ENCODE measurements around the gene SLC35E3. TPM values are rescaled to one million over a fixed set of nuclear protein-coding genes. Genes with fewer than 3 reads are reported as not detected.

The SLC35E3 gene
- total RNA-seq, 2 donors from 2014 or later = 0.95 to 14.1 TPM

GRCh38 chr12:68750506-68750905 lies 4.5 kb downstream of the SLC35E3 start:
- H3K4me3 ChIP-seq = no peak overlapping the region
- no peak for ATAC-seq (ENCODE audit: insufficient number of reproducible peaks, low FRiP score, low read depth)
- no peak for DNase-seq (ENCODE audit: low spot score)
- no peak for TF ChIP-seq CTCF (IDR thresholded peaks at IDR 0.05)
- H3K9me3 ChIP-seq = no peaks in the 10 kb centered on the region
- no peaks in the 10 kb centered on the region for H3K27me3 ChIP-seq (replicated peaks; ENCODE audit: insufficient read depth)
- peaks cover 9% of the 10 kb centered on the region for H3K36me3 ChIP-seq
- H3K27ac ChIP-seq = no peak overlapping the region
- H3K4me1 ChIP-seq (ENCODE audit: control insufficient read depth in 1 of 2, low read depth in 2 of 2) = peaks cover 0 to 14% of the 10 kb centered on the region in 2 donors

GRCh38 chr12:68755536-68756243 lies 9.7 kb downstream of the SLC35E3 start:
- no peaks in the 10 kb centered on the region for H3K9me3 ChIP-seq
- ATAC-seq (ENCODE audit: insufficient number of reproducible peaks, low FRiP score, low read depth) (no peak), DNase-seq (ENCODE audit: low spot score) (no peak)
- no peaks in the 10 kb centered on the region for H3K4me1 ChIP-seq (ENCODE audit: control insufficient read depth in 1 of 2, low read depth in 2 of 2)
- no peak for TF ChIP-seq CTCF (IDR thresholded peaks at IDR 0.05)
- no peak overlapping the region for H3K4me3 ChIP-seq
- peaks cover 12% of the 10 kb centered on the region for H3K36me3 ChIP-seq
- no peaks in the 10 kb centered on the region for H3K27me3 ChIP-seq (replicated peaks; ENCODE audit: insufficient read depth)
- H3K27ac ChIP-seq = no peak overlapping the region

GRCh38 chr12:68759852-68760251 lies 13.9 kb downstream of the SLC35E3 start:
- H3K36me3 ChIP-seq = peaks cover 22% of the 10 kb centered on the region
- no peak for DNase-seq (ENCODE audit: low spot score)

GRCh38 chr12:68760806-68761441 lies 14.9 kb downstream of the SLC35E3 start:
- Histone ChIP-seq H3K27me3 (replicated peaks; ENCODE audit: insufficient read depth) (no peaks in the 10 kb centered on the region), H3K27ac (no peak overlapping the region), H3K4me3 (no peak overlapping the region), H3K4me1 (ENCODE audit: control insufficient read depth in 1 of 2, low read depth in 2 of 2) (no peaks in the 10 kb centered on the region), H3K9me3 (no peaks in the 10 kb centered on the region), H3K36me3 (peaks cover 19% of the 10 kb centered on the region)
- TF ChIP-seq CTCF (IDR thresholded peaks at IDR 0.05) = no peak
- ATAC-seq (ENCODE audit: insufficient number of reproducible peaks, low FRiP score, low read depth) (no peak), DNase-seq (ENCODE audit: low spot score) (no peak)

More at GRCh38 chr12:68759852-68760251, 13.9 kb downstream of the SLC35E3 start:
- Histone ChIP-seq H3K9me3 (no peaks in the 10 kb centered on the region), H3K27ac (no peak overlapping the region), H3K4me1 (ENCODE audit: control insufficient read depth in 1 of 2, low read depth in 2 of 2) (no peaks in the 10 kb centered on the region), H3K27me3 (replicated peaks; ENCODE audit: insufficient read depth) (no peaks in the 10 kb centered on the region), H3K4me3 (no peak overlapping the region)
- ATAC-seq (ENCODE audit: insufficient number of reproducible peaks, low FRiP score, low read depth) = no peak
- no peak for TF ChIP-seq CTCF (IDR thresholded peaks at IDR 0.05)

GRCh38 chr12:68761442-68761812 lies 15.5 kb downstream of the SLC35E3 start:
- no peak for TF ChIP-seq CTCF (IDR thresholded peaks at IDR 0.05)
- Histone ChIP-seq H3K27ac (no peak overlapping the region), H3K27me3 (replicated peaks; ENCODE audit: insufficient read depth) (no peaks in the 10 kb centered on the region), H3K36me3 (peaks cover 17% of the 10 kb centered on the region), H3K4me3 (no peak overlapping the region), H3K9me3 (no peaks in the 10 kb centered on the region), H3K4me1 (ENCODE audit: control insufficient read depth in 1 of 2, low read depth in 2 of 2) (no peaks in the 10 kb centered on the region)
- no peak for ATAC-seq (ENCODE audit: insufficient number of reproducible peaks, low FRiP score, low read depth)
- DNase-seq (ENCODE audit: low spot score) = no peak
